Gastrocnemius medialis (tissue), 4 donors: ENCODE results near the gene CAMSAP2. TPM values are rescaled to one million over a fixed set of nuclear protein-coding genes. Genes with fewer than 3 reads are reported as not detected.

Experiments
- ATAC-seq, 2 donors: fragments of 150-250 bp; one replicate each; pipeline ENCODE4 v1.9.1; 2016
- DNase-seq, 2 donors: peaks; one replicate each; pipeline ENCODE4 v3.0.0-alpha.2; 2019
- H3K27ac ChIP-seq, 4 donors: fragments of 200-600 bp; sonication (generic); 1 replicate in 1 of 4; 2 replicates in 3 of 4; pipeline ENCODE4 v1.5.1; 2016 to 2018; ENCODE audit warnings: mild to moderate bottlenecking in 2 of 4, moderate library complexity in 1 of 4
- H3K27me3 ChIP-seq, 3 donors: fragments of 200-600 bp; sonication (generic) in 2 of 3; 1 replicate in 1 of 3; 2 replicates in 2 of 3; pipeline versions ENCODE4 v1.5.1 to v1.6.0; 2016 to 2019; ENCODE audit warnings: mild to moderate bottlenecking in 1 of 3, moderate library complexity in 1 of 3
- H3K36me3 ChIP-seq, 2 donors: fragments of 200-600 bp; sonication (generic) in 1 of 2; one replicate each; pipeline ENCODE4 v1.5.1; 2017 to 2018
- H3K4me1 ChIP-seq, 2 donors: fragments of 200-600 bp; sonication (generic) in 1 of 2; one replicate each; pipeline ENCODE4 v1.5.1; 2016 to 2017; ENCODE audit warnings: mild to moderate bottlenecking in 2 of 2
- H3K4me3 ChIP-seq, 4 donors: fragments of 200-600 bp; sonication (generic) in 3 of 4; 1 replicate in 1 of 4; 2 replicates in 3 of 4; pipeline ENCODE4 v1.5.1; 2016 to 2019; ENCODE audit warnings: mild to moderate bottlenecking in 2 of 4
- H3K9me3 ChIP-seq, 3 donors: fragments of 200-600 bp; sonication (generic) in 2 of 3; 1 replicate in 1 of 3; 2 replicates in 2 of 3; pipeline ENCODE4 v1.5.1; 2016 to 2019
- CTCF ChIP-seq, 5 experiments: fragments of 450-650 bp in 3 of 5; fragments of 200-600 bp in 2 of 5; sonication (generic) in 2 of 5; IDR thresholded peaks in 4 of 5; conservative IDR thresholded peaks in 1 of 5; 1 replicate in 4 of 5; 2 replicates in 1 of 5; pipeline ENCODE4 v1.5.1; 2016 to 2019; ENCODE audit warnings: antibody characterized with exemption in 5 of 5, mild to moderate bottlenecking in 3 of 5, moderate library complexity in 3 of 5
- POLR2A ChIP-seq, 2 donors: fragments of 450-650 bp; IDR thresholded peaks; one replicate each; pipeline ENCODE4 v1.6.1; 2017; ENCODE audit warnings: antibody characterized with exemption in 2 of 2, mild to moderate bottlenecking in 2 of 2, moderate library complexity in 2 of 2
- in situ Hi-C, 4 donors: fragments of 200-750 bp; cut with MboI; loops; one replicate each; pipeline versions ENCODE4 v1.15.0 to v1.8.0; 2017; ENCODE audit warnings: low sequenced_read_pairs in 4 of 4
- intact Hi-C: fragments of 100-400 bp; cut with DNase I; formaldehyde crosslinking; loops from one replicate; pipeline ENCODE4 v1.15.1; 2023; ENCODE audit warnings: low total_unique reads
- total RNA-seq, 4 donors: library from RNA; depleted of rRNA; stranded (reverse); fragments of >200 nt; gene quantifications; one replicate each; pipeline versions ENCODE4 v1.1.0 to v1.2.3, GENCODE V29; 2016

The CAMSAP2 gene
- total RNA-seq, 4 donors from 2014 or later, result 39.3 to 63.9 (median 54.2) TPM

- Histone ChIP-seq H3K36me3 (no peaks in the 10 kb centered on the region), H3K27ac (no peak overlapping the region), H3K4me3 (no peak overlapping the region), H3K27me3 (peaks cover 17 to 21% (median 19%) of the 10 kb centered on the region in 3 donors), H3K4me1 (peaks cover 0 to 9% of the 10 kb centered on the region in 2 donors), H3K9me3 (no peaks in the 10 kb centered on the region)
- in situ Hi-C loops (no loop called here), intact Hi-C loops (no loop called here)
- TF ChIP-seq POLR2A (IDR thresholded peaks at IDR 0.05), result no peak
- ATAC-seq, result no peak
- DNase-seq, result no peak
Observed at GRCh38 chr1:200886594-200886993, 147.9 kb downstream of the CAMSAP2 start.

- no peak for TF ChIP-seq POLR2A (IDR thresholded peaks at IDR 0.05)
- Histone ChIP-seq H3K4me3 (no peak overlapping the region), H3K36me3 (no peaks in the 10 kb centered on the region), H3K27me3 (peaks cover 22 to 25% (median 24%) of the 10 kb centered on the region in 3 donors), H3K9me3 (no peaks in the 10 kb centered on the region), H3K27ac (no peak overlapping the region), H3K4me1 (peaks cover 0 to 10% of the 10 kb centered on the region in 2 donors)
- in situ Hi-C loops (no loop called here), intact Hi-C loops (no loop called here)
- ATAC-seq, result no peak
- DNase-seq, result no peak
Observed at GRCh38 chr1:200887036-200887435, 148.3 kb downstream of the CAMSAP2 start.

- intact Hi-C loops (no loop called here), in situ Hi-C loops (no loop called here)
- no peak for DNase-seq
- Histone ChIP-seq H3K9me3 (no peaks in the 10 kb centered on the region), H3K36me3 (no peaks in the 10 kb centered on the region), H3K4me1 (peaks cover 0 to 10% of the 10 kb centered on the region in 2 donors), H3K27me3 (peaks cover 25 to 34% (median 29%) of the 10 kb centered on the region in 3 donors), H3K27ac (no peak overlapping the region), H3K4me3 (no peak overlapping the region)
- TF ChIP-seq POLR2A (IDR thresholded peaks at IDR 0.05), result no peak
- no peak for ATAC-seq
Observed at GRCh38 chr1:200887772-200888348, 149.2 kb downstream of the CAMSAP2 start.

- Histone ChIP-seq H3K4me1 (peaks cover 0 to 10% of the 10 kb centered on the region in 2 donors), H3K27ac (no peak overlapping the region), H3K36me3 (no peaks in the 10 kb centered on the region), H3K9me3 (no peaks in the 10 kb centered on the region), H3K4me3 (no peak overlapping the region), H3K27me3 (peaks cover 25 to 37% (median 29%) of the 10 kb centered on the region in 3 donors)
- ATAC-seq, result no peak
- DNase-seq, result no peak
- intact Hi-C loops (no loop called here), in situ Hi-C loops (no loop called here)
- TF ChIP-seq POLR2A (IDR thresholded peaks at IDR 0.05), result no peak
- no peak for TF ChIP-seq CTCF (IDR thresholded peaks at IDR 0.05 in 4 of 5, conservative IDR thresholded peaks at IDR 0.05 in 1 of 5)
Observed at GRCh38 chr1:200888349-200888838, 149.7 kb downstream of the CAMSAP2 start.

GRCh38 chr1:200889571-200889970 is 150.9 kb downstream of the CAMSAP2 start:
- DNase-seq (no peak), ATAC-seq (no peak)
- Histone ChIP-seq H3K4me1 (peaks cover 0 to 10% of the 10 kb centered on the region in 2 donors), H3K4me3 (no peak overlapping the region), H3K27ac (no peak overlapping the region), H3K9me3 (no peaks in the 10 kb centered on the region), H3K27me3 (peaks cover 25 to 37% (median 29%) of the 10 kb centered on the region in 3 donors), H3K36me3 (no peaks in the 10 kb centered on the region)
- intact Hi-C loops, result no loop called here
- TF ChIP-seq CTCF (IDR thresholded peaks at IDR 0.05 in 4 of 5, conservative IDR thresholded peaks at IDR 0.05 in 1 of 5) (no peak), POLR2A (IDR thresholded peaks at IDR 0.05) (no peak)
- in situ Hi-C loops, result no loop called here

- Histone ChIP-seq H3K27me3 (peaks cover 25 to 37% (median 29%) of the 10 kb centered on the region in 3 donors), H3K27ac (no peak overlapping the region), H3K9me3 (no peaks in the 10 kb centered on the region), H3K4me1 (peaks cover 0 to 10% of the 10 kb centered on the region in 2 donors), H3K4me3 (no peak overlapping the region), H3K36me3 (no peaks in the 10 kb centered on the region)
- in situ Hi-C loops (no loop called here), intact Hi-C loops (no loop called here)
- TF ChIP-seq POLR2A (IDR thresholded peaks at IDR 0.05) (no peak), CTCF (IDR thresholded peaks at IDR 0.05 in 4 of 5, conservative IDR thresholded peaks at IDR 0.05 in 1 of 5) (no peak)
- no peak for DNase-seq
- ATAC-seq, result no peak
Observed at GRCh38 chr1:200890027-200890426, 151.3 kb downstream of the CAMSAP2 start.
